HUES64 (cell line): ENCODE measurements around the gene SLC17A5.
"Not testable (repeated sequence)": the region's sequence is repeated elsewhere in the genome, so short reads cannot be mapped to it uniquely, and the experiment has no call there.

Source experiments
- H3K27ac ChIP-seq: 2 replicates; pipeline ENCODE4 v1.7.0; 2013; ENCODE audit warnings: low read depth, low read length, inconsistent platforms
- H3K27me3 ChIP-seq: 2 replicates; pipeline ENCODE4 v1.6.1; 2013; ENCODE audit warnings: mild to moderate bottlenecking, low read length; ENCODE audit not compliant: insufficient read depth
- H3K36me3 ChIP-seq: 2 replicates; pipeline ENCODE4 v1.6.1; 2013; ENCODE audit warnings: mild to moderate bottlenecking, low read length; ENCODE audit not compliant: insufficient read depth
- H3K4me1 ChIP-seq: 2 replicates; pipeline ENCODE4 v1.6.1; 2013; ENCODE audit warnings: mild to moderate bottlenecking, low read length, moderate library complexity; ENCODE audit not compliant: insufficient read depth
- H3K4me3 ChIP-seq: 2 replicates; pipeline ENCODE4 v1.5.1; 2013; ENCODE audit warnings: mild to moderate bottlenecking, low read length, moderate library complexity
- H3K9ac ChIP-seq: 2 replicates; pipeline ENCODE4 v1.6.1; 2013; ENCODE audit warnings: mild to moderate bottlenecking, low read depth, low read length
- H3K9me3 ChIP-seq: 2 replicates; pipeline ENCODE4 v1.6.1; 2013; ENCODE audit warnings: low read depth, low read length; ENCODE audit not compliant: insufficient read depth
- WGBS: fragments of 150-250, 120-280 bp; methylation state at CpG from one replicate; pipeline ENCODE4 v1.1.7; 2013; ENCODE audit warnings: missing lambda C conversion rate; 5-methylcytosine and 5-hydroxymethylcytosine counted together

The SLC17A5 gene

GRCh38 chr6:73688351-73688750 is 34.6 kb upstream of the SLC17A5 start:
- WGBS = 83% methylated on average over 1 of the region's 1 CpG
- Histone ChIP-seq H3K36me3 (no peaks in the 10 kb centered on the region), H3K4me3 (no peak overlapping the region), H3K9ac (no peak overlapping the region), H3K4me1 (no peaks in the 10 kb centered on the region), H3K27me3 (no peaks in the 10 kb centered on the region), H3K9me3 (no peaks in the 10 kb centered on the region; the same call in 1 of the 2 replicates), H3K27ac (no peak overlapping the region)

GRCh38 chr6:73683574-73683973 is 29.8 kb upstream of the SLC17A5 start:
- 85% methylated on average over 2 of the region's 2 CpGs for WGBS
- H3K4me3 ChIP-seq, H3K36me3 ChIP-seq, H3K27me3 ChIP-seq, H3K4me1 ChIP-seq, H3K27ac ChIP-seq, H3K9ac ChIP-seq, H3K9me3 ChIP-seq: not testable (repeated sequence)

GRCh38 chr6:73680289-73680918 is 26.6 kb upstream of the SLC17A5 start:
- no peak overlapping the region for H3K4me3 ChIP-seq

GRCh38 chr6:73679846-73680245 is 26.1 kb upstream of the SLC17A5 start:
- H3K9me3 ChIP-seq, H3K27ac ChIP-seq, H3K4me1 ChIP-seq, H3K4me3 ChIP-seq, H3K36me3 ChIP-seq, H3K27me3 ChIP-seq, H3K9ac ChIP-seq: not testable (repeated sequence)
- 94% methylated on average over 5 of the region's 5 CpGs for WGBS

More at GRCh38 chr6:73680289-73680918, 26.6 kb upstream of the SLC17A5 start:
- H3K9me3 ChIP-seq = no peaks in the 10 kb centered on the region
- H3K9ac ChIP-seq = no peak overlapping the region
- H3K27ac ChIP-seq = no peak overlapping the region
- no peaks in the 10 kb centered on the region for H3K27me3 ChIP-seq
- no peaks in the 10 kb centered on the region for H3K4me1 ChIP-seq
- H3K36me3 ChIP-seq = no peaks in the 10 kb centered on the region
- 95% methylated on average over 5 of the region's 5 CpGs for WGBS

DNA sequence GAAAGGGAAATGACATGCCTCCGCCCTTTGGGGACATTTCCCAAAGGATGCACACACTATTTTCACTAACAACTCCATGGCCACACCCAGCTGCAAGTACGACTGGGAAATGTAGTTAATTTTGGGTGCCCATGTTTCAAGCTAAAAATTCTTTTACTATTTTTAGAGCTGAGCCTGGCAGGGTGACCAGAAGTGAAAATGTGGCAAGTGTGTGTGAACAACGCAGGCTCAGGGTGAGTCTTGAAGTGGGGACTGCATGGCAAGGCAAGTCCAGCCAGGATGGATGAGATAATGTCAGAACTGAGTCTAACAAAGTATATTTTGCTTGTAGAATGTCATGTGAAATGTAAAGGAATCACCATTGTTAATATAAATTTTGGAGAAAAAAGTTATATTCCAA is 25.2 kb upstream of the SLC17A5 start:
- H3K27ac ChIP-seq = no peak overlapping the region
- WGBS = 73% methylated on average over 2 of the region's 3 CpGs

DNA sequence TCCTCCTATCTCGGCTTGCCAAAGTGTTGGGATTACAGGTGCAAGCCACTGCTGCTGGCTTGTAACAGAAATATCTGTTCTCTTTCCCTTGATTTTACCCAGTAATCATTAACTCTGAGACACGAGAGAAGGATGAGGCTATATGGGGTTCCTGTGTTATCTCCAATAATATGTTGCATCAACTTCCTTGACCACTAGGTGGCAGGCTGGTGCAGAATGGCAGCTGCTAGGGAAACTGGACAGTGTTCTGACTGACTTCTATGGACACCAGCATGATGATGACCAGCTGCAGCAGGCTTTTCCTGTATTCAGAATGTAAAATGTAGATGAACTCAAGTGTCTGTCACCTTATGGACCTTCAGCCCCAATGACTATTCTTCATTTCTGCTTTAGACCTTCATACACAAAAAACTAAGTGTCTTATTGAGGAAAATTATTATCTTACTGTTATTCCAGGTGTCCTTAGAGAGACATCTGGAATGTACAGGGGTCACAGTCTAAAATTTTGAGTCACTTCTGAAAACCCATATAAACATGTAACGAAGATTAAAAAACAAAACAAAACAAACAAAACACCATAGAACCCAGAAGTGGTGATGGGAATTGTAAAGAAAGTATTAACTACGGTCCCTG is 21.8 kb upstream of the SLC17A5 start:
- H3K9me3 ChIP-seq = no peaks in the 10 kb centered on the region

More for the DNA sequence above, 25.2 kb upstream of the SLC17A5 start:
- no peaks in the 10 kb centered on the region for H3K36me3 ChIP-seq
- H3K4me3 ChIP-seq = no peak overlapping the region
- no peak overlapping the region for H3K9ac ChIP-seq
- H3K9me3 ChIP-seq = no peaks in the 10 kb centered on the region
- H3K27me3 ChIP-seq = no peaks in the 10 kb centered on the region
- H3K4me1 ChIP-seq = no peaks in the 10 kb centered on the region

GRCh38 chr6:73671911-73672685 is 18.3 kb upstream of the SLC17A5 start:
- H3K27ac ChIP-seq = no peak overlapping the region
- WGBS = 91% methylated on average over 7 of the region's 8 CpGs
- no peak overlapping the region for H3K9ac ChIP-seq
- no peaks in the 10 kb centered on the region for H3K36me3 ChIP-seq
- no peaks in the 10 kb centered on the region for H3K27me3 ChIP-seq
- no peaks in the 10 kb centered on the region for H3K9me3 ChIP-seq
- no peak overlapping the region for H3K4me3 ChIP-seq
- H3K4me1 ChIP-seq = no peaks in the 10 kb centered on the region

More for the DNA sequence above, 21.8 kb upstream of the SLC17A5 start:
- no peak overlapping the region for H3K4me3 ChIP-seq
- no peak overlapping the region for H3K9ac ChIP-seq
- WGBS = 70% methylated on average over 3 of the region's 4 CpGs
- H3K27ac ChIP-seq = no peak overlapping the region
- H3K27me3 ChIP-seq = no peaks in the 10 kb centered on the region
- no peaks in the 10 kb centered on the region for H3K36me3 ChIP-seq
- no peaks in the 10 kb centered on the region for H3K4me1 ChIP-seq

DNA sequence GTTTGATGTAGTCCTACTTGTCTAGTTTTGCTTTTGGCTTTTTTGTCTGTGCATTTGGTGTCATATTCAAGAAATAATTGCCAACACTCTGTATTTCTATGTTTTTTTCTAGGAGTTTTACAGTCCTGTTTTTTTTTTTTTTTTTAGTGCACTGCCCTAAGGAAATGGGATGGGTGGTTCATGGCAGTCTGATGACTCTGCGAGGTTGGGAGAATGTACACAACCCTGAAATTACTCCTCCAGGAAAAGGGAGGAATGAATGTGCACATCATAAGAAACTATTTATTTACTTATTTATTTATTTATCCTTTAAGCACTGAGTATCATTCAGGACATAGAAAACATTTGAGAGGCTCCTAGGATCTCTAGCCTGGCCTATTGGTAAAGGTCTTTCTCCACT is 15.2 kb upstream of the SLC17A5 start:
- WGBS = no CpG with 5 or more reads among the region's 1 CpG
- H3K27ac ChIP-seq = no peak overlapping the region
- H3K9ac ChIP-seq = no peak overlapping the region
- no peak overlapping the region for H3K4me3 ChIP-seq
- no peaks in the 10 kb centered on the region for H3K9me3 ChIP-seq
- no peaks in the 10 kb centered on the region; the same call in 1 of the 2 replicates for H3K27me3 ChIP-seq
- H3K4me1 ChIP-seq = no peaks in the 10 kb centered on the region
- H3K36me3 ChIP-seq = no peaks in the 10 kb centered on the region

DNA sequence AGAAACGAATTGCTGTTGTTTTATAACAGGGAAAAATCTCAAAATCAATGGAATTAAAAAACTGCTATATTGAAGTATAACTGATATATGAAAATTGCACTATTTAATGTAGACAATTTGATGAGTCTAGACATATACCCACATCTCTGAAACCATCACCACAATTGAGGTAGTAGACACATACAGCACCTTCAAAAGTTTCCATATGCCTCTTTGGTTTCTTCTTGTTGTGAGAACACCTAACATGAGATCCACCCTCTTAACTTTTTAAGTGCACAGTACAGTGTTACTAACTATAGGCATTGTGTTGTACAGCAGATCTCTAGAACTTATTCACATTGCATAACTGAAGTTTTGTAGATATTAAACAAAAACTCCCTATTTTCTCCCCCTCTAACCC is 14.0 kb upstream of the SLC17A5 start:
- Histone ChIP-seq H3K9ac (no peak overlapping the region), H3K27ac (no peak overlapping the region), H3K27me3 (no peaks in the 10 kb centered on the region; the same call in 1 of the 2 replicates), H3K4me3 (no peak overlapping the region), H3K36me3 (no peaks in the 10 kb centered on the region), H3K4me1 (no peaks in the 10 kb centered on the region), H3K9me3 (no peaks in the 10 kb centered on the region)
- WGBS = no CpG with 5 or more reads among the region's 1 CpG

DNA sequence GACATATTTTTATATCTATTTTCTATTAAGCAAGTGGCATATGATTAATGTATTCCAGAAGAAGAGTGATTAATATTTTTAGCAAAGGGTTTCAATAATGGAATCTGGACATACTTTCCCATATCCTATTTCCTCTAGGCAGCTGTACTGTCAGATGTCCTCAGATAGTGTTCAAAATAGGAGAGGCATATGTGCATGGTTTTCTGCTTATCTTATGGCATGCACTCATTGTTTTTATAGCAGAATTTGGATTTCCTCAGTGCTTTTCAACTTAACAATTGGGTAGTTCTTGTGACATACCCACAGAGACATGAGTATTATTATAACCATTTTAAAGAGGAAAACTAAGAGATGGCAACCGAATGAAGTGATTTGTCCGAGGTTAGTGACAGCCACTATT is 12.6 kb upstream of the SLC17A5 start:
- 100% methylated on average over 1 of the region's 2 CpGs for WGBS

DNA sequence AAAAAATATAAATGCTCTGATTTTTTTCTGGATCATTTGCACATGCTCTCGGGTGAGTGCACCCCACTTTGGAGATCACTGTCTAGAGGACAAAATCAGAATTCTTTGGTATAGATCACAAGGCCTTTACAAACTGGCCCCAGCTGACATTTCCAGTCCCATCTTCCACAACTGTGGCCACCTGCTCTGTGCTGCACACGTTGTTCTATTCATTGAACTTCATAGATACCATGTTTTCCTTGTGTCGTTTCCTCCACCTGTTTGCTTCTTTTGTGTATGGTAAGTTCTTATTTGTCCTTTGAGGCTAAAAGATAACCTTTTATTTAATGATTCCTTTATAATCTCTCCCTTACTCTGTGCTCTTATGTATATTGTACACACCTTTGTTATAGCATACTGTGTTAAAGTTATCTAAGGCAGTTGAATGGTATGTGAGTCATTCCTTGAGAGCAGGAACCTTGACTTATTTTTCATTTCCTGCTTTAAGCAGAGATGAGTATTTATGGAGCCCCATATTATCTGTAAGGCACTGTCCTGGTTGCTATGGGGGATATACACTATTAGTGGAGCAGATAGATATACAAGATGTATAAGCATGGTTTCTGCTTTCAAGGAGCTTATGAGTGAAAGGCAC is 12.0 kb upstream of the SLC17A5 start:
- WGBS = 75% methylated on average over 2 of the region's 3 CpGs
- no peaks in the 10 kb centered on the region for H3K4me1 ChIP-seq
- no peak overlapping the region for H3K27ac ChIP-seq
- H3K36me3 ChIP-seq = no peaks in the 10 kb centered on the region
- H3K27me3 ChIP-seq = no peaks in the 10 kb centered on the region; the same call in 1 of the 2 replicates
- H3K9me3 ChIP-seq = no peaks in the 10 kb centered on the region
- no peak overlapping the region for H3K4me3 ChIP-seq
- no peak overlapping the region for H3K9ac ChIP-seq

More for the DNA sequence above, 12.6 kb upstream of the SLC17A5 start:
- Histone ChIP-seq H3K9me3 (no peaks in the 10 kb centered on the region), H3K27me3 (no peaks in the 10 kb centered on the region; the same call in 1 of the 2 replicates), H3K4me3 (no peak overlapping the region), H3K9ac (no peak overlapping the region), H3K4me1 (no peaks in the 10 kb centered on the region), H3K36me3 (no peaks in the 10 kb centered on the region), H3K27ac (no peak overlapping the region)
